A673 (cell line): Measurements from ENCODE around the gene GIMAP6.
"Not testable (repeated sequence)": the region's sequence is repeated elsewhere in the genome, so short reads cannot be mapped to it uniquely, and the experiment has no call there.

Experiments
- EZH2 ChIP-seq: fragments of 200-600 bp; sonication (generic); IDR thresholded peaks from 2 replicates; pipeline ENCODE4 v1.6.1; 2017; ENCODE audit warnings: borderline replicate concordance, low read depth, mild to moderate bottlenecking, mixed read lengths, antibody characterized with exemption, low read length; ENCODE audit not compliant: poor library complexity, severe bottlenecking
- TF ChIP-seq, protein P1 (sequence below): fragments of 300-800, 200-600 bp; sonication (generic); conservative IDR thresholded peaks from 2 replicates; pipeline ENCODE4 v1.5.1; 2017; ENCODE audit warnings: low read depth, mild to moderate bottlenecking, antibody characterized with exemption, low read length, moderate library complexity, mixed read lengths

DNA sequence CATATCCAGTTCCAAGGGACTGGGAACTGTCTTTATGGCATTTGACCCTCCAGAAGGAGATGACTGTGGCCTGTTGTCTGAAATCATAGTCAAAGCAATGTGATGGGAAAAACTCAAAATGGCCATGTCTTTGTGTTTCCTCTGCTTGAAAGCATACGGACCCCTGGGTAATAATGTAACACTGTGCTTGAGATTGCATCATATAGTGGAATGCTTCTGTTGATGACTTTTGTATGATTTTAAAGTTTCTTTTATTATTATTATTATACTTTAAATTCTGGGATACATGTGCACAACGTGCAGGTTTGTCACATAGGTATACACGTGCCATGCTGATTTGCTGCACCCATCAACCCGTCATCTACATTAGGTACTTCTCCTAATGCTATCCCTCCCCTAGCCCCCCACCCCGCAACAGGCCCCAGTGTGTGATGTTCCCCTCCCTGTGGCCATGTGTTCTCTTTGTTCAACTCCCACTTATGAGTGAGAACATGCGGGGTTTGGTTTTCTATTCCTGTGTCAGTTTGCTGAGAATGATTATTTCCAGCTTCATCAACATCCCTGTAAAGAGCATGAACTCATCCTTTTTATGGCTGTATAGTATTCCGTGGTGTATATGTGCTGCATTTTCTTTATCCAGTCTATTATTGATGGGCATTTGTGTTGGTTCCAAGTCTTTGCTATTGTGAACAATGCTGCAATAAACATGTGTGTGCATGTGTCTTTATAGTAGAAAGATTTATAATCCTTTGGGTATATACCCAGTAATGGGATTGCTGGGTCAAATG, 39.8 kb upstream of the GIMAP6 start:
- TF ChIP-seq EZH2, result not testable (repeated sequence)
- TF ChIP-seq, protein P1, sequence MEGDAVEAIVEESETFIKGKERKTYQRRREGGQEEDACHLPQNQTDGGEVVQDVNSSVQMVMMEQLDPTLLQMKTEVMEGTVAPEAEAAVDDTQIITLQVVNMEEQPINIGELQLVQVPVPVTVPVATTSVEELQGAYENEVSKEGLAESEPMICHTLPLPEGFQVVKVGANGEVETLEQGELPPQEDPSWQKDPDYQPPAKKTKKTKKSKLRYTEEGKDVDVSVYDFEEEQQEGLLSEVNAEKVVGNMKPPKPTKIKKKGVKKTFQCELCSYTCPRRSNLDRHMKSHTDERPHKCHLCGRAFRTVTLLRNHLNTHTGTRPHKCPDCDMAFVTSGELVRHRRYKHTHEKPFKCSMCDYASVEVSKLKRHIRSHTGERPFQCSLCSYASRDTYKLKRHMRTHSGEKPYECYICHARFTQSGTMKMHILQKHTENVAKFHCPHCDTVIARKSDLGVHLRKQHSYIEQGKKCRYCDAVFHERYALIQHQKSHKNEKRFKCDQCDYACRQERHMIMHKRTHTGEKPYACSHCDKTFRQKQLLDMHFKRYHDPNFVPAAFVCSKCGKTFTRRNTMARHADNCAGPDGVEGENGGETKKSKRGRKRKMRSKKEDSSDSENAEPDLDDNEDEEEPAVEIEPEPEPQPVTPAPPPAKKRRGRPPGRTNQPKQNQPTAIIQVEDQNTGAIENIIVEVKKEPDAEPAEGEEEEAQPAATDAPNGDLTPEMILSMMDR, result not testable (repeated sequence)
